HepG2 (cell line): ENCODE measurements around the gene PRXL2B. TPM values are rescaled to one million over a fixed set of nuclear protein-coding genes. Genes with fewer than 3 reads are reported as not detected.
A peak's percentile ranks its signal among the peaks of the same experiment; 100 is the strongest.

ENCODE experiments used
- FOXC1 ChIP-seq: sonication (generic); formaldehyde crosslinking; IDR thresholded peaks from 2 replicates; pipeline ENCODE4 v1.8.0; 2022; ENCODE audit warnings: mild to moderate bottlenecking, missing genetic modification reagents, borderline replicate concordance
- HIVEP1 ChIP-seq: sonication (generic); formaldehyde crosslinking; IDR thresholded peaks from 2 replicates; pipeline ENCODE4 v1.4.0; 2020; ENCODE audit warnings: mild to moderate bottlenecking, missing genetic modification reagents
- HNRNPL ChIP-seq: fragments of 200-400 bp; formaldehyde crosslinking; IDR thresholded peaks from 2 replicates; pipeline ENCODE4 v1.6.1; 2017; ENCODE audit warnings: mild to moderate bottlenecking, low read depth, low read length
- KLF16 ChIP-seq, 2 experiments: sonication (generic) in 1 of 2; formaldehyde crosslinking in 1 of 2; IDR thresholded peaks; 2 replicates each; pipeline versions ENCODE4 v1.6.1 to v1.8.0; 2016 to 2023; ENCODE audit warnings: missing genetic modification reagents in 2 of 2, missing compliant biosample characterization in 1 of 2
- LCORL ChIP-seq, 2 experiments: fragments of 450-650 bp in 1 of 2; sonication (generic) in 1 of 2; formaldehyde crosslinking in 1 of 2; IDR thresholded peaks; 2 replicates each; pipeline versions ENCODE4 v1.5.0 to v1.6.1; 2017 to 2020; ENCODE audit warnings: antibody characterized with exemption in 1 of 2, missing genetic modification reagents in 1 of 2
- MAF1 ChIP-seq: sonication (generic); formaldehyde crosslinking; IDR thresholded peaks from 2 replicates; pipeline ENCODE4 v1.5.0; 2020; ENCODE audit warnings: missing genetic modification reagents, borderline replicate concordance
- MTF2 ChIP-seq: sonication (generic); formaldehyde crosslinking; IDR thresholded peaks from 2 replicates; pipeline ENCODE4 v1.5.0; 2020; ENCODE audit warnings: missing genetic modification reagents, borderline replicate concordance
- NFE2L1 ChIP-seq: sonication (generic); formaldehyde crosslinking; IDR thresholded peaks from 2 replicates; pipeline ENCODE4 v1.4.0; 2020; ENCODE audit warnings: missing genetic modification reagents, mild to moderate bottlenecking, borderline replicate concordance
- SIX1 ChIP-seq: sonication (generic); formaldehyde crosslinking; IDR thresholded peaks from 2 replicates; pipeline ENCODE4 v1.4.0; 2020; ENCODE audit warnings: missing genetic modification reagents, borderline replicate concordance
- ZKSCAN8 ChIP-seq: IDR thresholded peaks from 2 replicates; pipeline ENCODE4 v1.6.1; 2016; ENCODE audit warnings: borderline replicate concordance, missing genetic modification reagents, missing compliant biosample characterization
- ZNF263 ChIP-seq: sonication (generic); formaldehyde crosslinking; IDR thresholded peaks from 2 replicates; pipeline ENCODE4 v1.4.0; 2020; ENCODE audit warnings: missing genetic modification reagents
- polyA plus RNA-seq, 8 experiments: library from polyadenylated mRNA; depleted of rRNA in 3 of 8; stranded (reverse) in 7 of 8; unstranded in 1 of 8; fragments of >200 nt; fragmentation: Illumina TruSeq in 4 of 8; extraction: Trizol in 4 of 8; gene quantifications; 2 replicates each; pipeline versions ENCODE4 v1.2.1 to v1.2.3, GENCODE V29; 2011 to 2016; ENCODE audit warnings: low read depth in 4 of 8, missing spikeins in 1 of 8, mixed read lengths in 1 of 8; ENCODE audit not compliant: insufficient read depth in 1 of 8
- total RNA-seq, 5 experiments: library from RNA; depleted of rRNA; stranded (reverse); fragments of >200 nt; fragmentation: Illumina TruSeq; extraction: Trizol; gene quantifications; 2 replicates each; pipeline ENCODE4 v1.2.3, GENCODE V29; 2016; ENCODE audit warnings: low read depth in 1 of 5
- TF ChIP-seq, protein P1 (sequence below): sonication (generic); formaldehyde crosslinking; IDR thresholded peaks from 2 replicates; pipeline ENCODE4 v1.5.0; 2020; ENCODE audit warnings: mild to moderate bottlenecking, missing genetic modification reagents, borderline replicate concordance
- TF ChIP-seq, protein P2 (sequence below): IDR thresholded peaks from 2 replicates; pipeline ENCODE4 v1.6.1; 2012; ENCODE audit warnings: inconsistent platforms
- TF ChIP-seq, protein P3 (sequence below): sonication (generic); formaldehyde crosslinking; IDR thresholded peaks from 2 replicates; pipeline ENCODE4 v1.5.0; 2020; ENCODE audit warnings: mild to moderate bottlenecking, missing genetic modification reagents
- TF ChIP-seq, protein P4 (sequence below): sonication (generic); formaldehyde crosslinking; IDR thresholded peaks from 2 replicates; pipeline ENCODE4 v1.8.1; 2023; ENCODE audit warnings: mild to moderate bottlenecking, missing genetic modification reagents
- TF ChIP-seq, protein P5 (sequence below): sonication (generic); formaldehyde crosslinking; IDR thresholded peaks from 2 replicates; pipeline ENCODE4 v1.5.1; 2020; ENCODE audit warnings: mild to moderate bottlenecking, missing genetic modification reagents, moderate library complexity

Gene PRXL2B
- total and polyA plus RNA-seq, 2 of the 13 experiments (the other 11 are each of a cell fraction or from before 2014, with no cell fraction given): 16.8 to 22.1 TPM

DNA sequence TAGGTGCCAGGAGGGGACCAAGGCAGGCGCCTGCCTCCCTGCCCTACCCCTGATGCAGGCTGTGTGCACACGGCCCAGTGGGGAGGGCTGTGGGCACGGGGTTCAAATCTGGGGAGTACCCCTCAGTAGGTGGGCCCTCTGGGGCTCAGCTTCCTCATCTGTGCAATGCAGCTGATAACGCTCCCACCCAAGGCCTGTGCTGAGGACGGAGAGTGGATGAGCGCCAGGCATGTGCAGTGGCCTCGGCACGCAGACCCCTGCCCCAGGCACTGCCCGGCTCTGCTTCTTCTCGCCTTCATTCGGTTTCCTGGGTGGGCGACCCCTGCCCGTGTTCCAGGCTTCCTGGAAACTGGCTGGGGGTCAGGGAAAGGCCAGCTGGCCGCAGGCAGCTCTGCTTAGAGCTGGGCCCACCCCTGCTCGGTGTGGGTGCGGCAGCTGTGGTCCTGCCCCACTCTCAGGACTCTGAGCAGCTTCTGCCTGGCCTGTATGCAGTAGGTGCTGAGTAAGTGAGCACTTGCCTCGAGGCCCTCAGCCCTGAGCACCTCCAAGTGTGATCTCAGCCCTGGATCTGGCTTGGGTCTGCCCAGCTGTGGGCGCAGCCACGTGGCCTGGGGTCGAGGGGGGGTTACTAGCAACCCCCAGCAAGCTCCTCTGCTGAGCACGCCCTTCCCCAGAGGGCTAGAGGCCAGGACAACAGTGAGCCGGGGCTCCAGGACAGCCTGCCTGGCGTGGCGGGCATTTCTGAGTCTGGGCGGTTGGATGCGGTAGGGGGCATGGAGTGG, 42.3 kb upstream of the PRXL2B start (continued):
- TF ChIP-seq, protein P1, sequence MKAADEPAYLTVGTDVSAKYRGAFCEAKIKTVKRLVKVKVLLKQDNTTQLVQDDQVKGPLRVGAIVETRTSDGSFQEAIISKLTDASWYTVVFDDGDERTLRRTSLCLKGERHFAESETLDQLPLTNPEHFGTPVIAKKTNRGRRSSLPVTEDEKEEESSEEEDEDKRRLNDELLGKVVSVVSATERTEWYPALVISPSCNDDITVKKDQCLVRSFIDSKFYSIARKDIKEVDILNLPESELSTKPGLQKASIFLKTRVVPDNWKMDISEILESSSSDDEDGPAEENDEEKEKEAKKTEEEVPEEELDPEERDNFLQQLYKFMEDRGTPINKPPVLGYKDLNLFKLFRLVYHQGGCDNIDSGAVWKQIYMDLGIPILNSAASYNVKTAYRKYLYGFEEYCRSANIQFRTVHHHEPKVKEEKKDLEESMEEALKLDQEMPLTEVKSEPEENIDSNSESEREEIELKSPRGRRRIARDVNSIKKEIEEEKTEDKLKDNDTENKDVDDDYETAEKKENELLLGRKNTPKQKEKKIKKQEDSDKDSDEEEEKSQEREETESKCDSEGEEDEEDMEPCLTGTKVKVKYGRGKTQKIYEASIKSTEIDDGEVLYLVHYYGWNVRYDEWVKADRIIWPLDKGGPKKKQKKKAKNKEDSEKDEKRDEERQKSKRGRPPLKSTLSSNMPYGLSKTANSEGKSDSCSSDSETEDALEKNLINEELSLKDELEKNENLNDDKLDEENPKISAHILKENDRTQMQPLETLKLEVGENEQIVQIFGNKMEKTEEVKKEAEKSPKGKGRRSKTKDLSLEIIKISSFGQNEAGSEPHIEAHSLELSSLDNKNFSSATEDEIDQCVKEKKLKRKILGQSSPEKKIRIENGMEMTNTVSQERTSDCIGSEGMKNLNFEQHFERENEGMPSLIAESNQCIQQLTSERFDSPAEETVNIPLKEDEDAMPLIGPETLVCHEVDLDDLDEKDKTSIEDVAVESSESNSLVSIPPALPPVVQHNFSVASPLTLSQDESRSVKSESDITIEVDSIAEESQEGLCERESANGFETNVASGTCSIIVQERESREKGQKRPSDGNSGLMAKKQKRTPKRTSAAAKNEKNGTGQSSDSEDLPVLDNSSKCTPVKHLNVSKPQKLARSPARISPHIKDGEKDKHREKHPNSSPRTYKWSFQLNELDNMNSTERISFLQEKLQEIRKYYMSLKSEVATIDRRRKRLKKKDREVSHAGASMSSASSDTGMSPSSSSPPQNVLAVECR (CRISPR knock-in tag): peak; percentile 4; the same call in 1 of the 2 replicates
- TF ChIP-seq SIX1 (CRISPR knock-in tag) (no peak), ZNF263 (CRISPR knock-in tag) (peak; percentile 42; the same call in 1 of the 2 replicates), KLF16 (CRISPR knock-in tag; IDR thresholded peaks at IDR 0.05) (no peak), FOXC1 (CRISPR knock-in tag) (0 out of 2 replicates have a peak, but pooled peaks have one; percentile 11), MAF1 (no peak), LCORL (IDR thresholded peaks at IDR 0.05) (no peak), LCORL (CRISPR knock-in tag; IDR thresholded peaks at IDR 0.05) (no peak), HIVEP1 (CRISPR knock-in tag) (0 out of 2 replicates have a peak, but pooled peaks have one; percentile 14), HNRNPL (0 out of 2 replicates have a peak, but pooled peaks have one; percentile 30), MTF2 (CRISPR knock-in tag) (peak; percentile 12; the same call in 1 of the 2 replicates), ZKSCAN8 (CRISPR knock-in tag) (peak; percentile 89), NFE2L1 (no peak)
- TF ChIP-seq, protein P2, sequence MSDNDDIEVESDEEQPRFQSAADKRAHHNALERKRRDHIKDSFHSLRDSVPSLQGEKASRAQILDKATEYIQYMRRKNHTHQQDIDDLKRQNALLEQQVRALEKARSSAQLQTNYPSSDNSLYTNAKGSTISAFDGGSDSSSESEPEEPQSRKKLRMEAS: peak; percentile 54
- TF ChIP-seq, protein P3, sequence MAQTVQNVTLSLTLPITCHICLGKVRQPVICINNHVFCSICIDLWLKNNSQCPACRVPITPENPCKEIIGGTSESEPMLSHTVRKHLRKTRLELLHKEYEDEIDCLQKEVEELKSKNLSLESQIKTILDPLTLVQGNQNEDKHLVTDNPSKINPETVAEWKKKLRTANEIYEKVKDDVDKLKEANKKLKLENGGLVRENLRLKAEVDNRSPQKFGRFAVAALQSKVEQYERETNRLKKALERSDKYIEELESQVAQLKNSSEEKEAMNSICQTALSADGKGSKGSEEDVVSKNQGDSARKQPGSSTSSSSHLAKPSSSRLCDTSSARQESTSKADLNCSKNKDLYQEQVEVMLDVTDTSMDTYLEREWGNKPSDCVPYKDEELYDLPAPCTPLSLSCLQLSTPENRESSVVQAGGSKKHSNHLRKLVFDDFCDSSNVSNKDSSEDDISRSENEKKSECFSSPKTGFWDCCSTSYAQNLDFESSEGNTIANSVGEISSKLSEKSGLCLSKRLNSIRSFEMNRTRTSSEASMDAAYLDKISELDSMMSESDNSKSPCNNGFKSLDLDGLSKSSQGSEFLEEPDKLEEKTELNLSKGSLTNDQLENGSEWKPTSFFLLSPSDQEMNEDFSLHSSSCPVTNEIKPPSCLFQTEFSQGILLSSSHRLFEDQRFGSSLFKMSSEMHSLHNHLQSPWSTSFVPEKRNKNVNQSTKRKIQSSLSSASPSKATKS (CRISPR knock-in tag): no peak
- TF ChIP-seq, protein P4, sequence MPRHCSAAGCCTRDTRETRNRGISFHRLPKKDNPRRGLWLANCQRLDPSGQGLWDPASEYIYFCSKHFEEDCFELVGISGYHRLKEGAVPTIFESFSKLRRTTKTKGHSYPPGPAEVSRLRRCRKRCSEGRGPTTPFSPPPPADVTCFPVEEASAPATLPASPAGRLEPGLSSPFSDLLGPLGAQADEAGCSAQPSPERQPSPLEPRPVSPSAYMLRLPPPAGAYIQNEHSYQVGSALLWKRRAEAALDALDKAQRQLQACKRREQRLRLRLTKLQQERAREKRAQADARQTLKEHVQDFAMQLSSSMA (CRISPR knock-in tag): peak; percentile 81; the same call in 1 of the 2 replicates
- TF ChIP-seq, protein P5, sequence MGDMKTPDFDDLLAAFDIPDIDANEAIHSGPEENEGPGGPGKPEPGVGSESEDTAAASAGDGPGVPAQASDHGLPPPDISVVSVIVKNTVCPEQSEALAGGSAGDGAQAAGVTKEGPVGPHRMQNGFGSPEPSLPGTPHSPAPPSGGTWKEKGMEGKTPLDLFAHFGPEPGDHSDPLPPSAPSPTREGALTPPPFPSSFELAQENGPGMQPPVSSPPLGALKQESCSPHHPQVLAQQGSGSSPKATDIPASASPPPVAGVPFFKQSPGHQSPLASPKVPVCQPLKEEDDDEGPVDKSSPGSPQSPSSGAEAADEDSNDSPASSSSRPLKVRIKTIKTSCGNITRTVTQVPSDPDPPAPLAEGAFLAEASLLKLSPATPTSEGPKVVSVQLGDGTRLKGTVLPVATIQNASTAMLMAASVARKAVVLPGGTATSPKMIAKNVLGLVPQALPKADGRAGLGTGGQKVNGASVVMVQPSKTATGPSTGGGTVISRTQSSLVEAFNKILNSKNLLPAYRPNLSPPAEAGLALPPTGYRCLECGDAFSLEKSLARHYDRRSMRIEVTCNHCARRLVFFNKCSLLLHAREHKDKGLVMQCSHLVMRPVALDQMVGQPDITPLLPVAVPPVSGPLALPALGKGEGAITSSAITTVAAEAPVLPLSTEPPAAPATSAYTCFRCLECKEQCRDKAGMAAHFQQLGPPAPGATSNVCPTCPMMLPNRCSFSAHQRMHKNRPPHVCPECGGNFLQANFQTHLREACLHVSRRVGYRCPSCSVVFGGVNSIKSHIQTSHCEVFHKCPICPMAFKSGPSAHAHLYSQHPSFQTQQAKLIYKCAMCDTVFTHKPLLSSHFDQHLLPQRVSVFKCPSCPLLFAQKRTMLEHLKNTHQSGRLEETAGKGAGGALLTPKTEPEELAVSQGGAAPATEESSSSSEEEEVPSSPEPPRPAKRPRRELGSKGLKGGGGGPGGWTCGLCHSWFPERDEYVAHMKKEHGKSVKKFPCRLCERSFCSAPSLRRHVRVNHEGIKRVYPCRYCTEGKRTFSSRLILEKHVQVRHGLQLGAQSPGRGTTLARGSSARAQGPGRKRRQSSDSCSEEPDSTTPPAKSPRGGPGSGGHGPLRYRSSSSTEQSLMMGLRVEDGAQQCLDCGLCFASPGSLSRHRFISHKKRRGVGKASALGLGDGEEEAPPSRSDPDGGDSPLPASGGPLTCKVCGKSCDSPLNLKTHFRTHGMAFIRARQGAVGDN: peak; percentile 54
